HG02981 (cell line): ENCODE measurements around the gene CTU1.

Experiments used
- ATAC-seq: cut with Tn5 transposase; IDR thresholded peaks from one replicate; pipeline ENCODE4 v1.9.1; 2021; ENCODE audit warnings: mild to moderate bottlenecking, moderate library complexity; ENCODE audit not compliant: unreplicated experiment

The CTU1 gene

GRCh38 chr19:51084505-51084904, 23.7 kb downstream of the CTU1 start:
- ATAC-seq = no peak

- ATAC-seq = no peak
Measured at GRCh38 chr19:51083783-51084182, 24.4 kb downstream of the CTU1 start.

DNA sequence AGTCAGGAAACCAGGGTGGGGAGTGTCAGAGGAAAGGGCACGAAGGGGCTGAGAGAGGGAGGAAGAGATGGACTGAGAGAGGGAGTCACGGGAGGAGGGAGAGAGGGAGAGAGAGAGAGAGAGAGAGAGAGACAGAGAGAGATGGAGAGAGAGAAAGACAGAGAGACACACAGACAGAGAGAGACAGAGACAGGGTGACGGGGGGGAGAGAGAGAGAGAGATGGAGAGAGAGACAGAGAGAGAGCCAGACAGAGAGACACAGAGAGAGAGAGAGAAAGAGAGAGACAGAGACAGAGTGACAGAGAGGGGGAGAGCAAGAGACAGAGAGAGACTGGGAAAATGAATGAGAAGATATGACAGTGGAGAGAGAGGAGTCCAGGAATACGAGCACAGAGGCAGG, 25.0 kb downstream of the CTU1 start:
- no peak for ATAC-seq

GRCh38 chr19:51082611-51083010, 25.6 kb downstream of the CTU1 start, which contains the start of gene KLK14:
Gene KLK14 (minus strand): TSS chr19:51082887. CDS start chr19:51082614, 273 bp downstream.
- ATAC-seq = no peak

- ATAC-seq = no peak
Measured at GRCh38 chr19:51081476-51081875, 26.7 kb downstream of the CTU1 start.

DNA sequence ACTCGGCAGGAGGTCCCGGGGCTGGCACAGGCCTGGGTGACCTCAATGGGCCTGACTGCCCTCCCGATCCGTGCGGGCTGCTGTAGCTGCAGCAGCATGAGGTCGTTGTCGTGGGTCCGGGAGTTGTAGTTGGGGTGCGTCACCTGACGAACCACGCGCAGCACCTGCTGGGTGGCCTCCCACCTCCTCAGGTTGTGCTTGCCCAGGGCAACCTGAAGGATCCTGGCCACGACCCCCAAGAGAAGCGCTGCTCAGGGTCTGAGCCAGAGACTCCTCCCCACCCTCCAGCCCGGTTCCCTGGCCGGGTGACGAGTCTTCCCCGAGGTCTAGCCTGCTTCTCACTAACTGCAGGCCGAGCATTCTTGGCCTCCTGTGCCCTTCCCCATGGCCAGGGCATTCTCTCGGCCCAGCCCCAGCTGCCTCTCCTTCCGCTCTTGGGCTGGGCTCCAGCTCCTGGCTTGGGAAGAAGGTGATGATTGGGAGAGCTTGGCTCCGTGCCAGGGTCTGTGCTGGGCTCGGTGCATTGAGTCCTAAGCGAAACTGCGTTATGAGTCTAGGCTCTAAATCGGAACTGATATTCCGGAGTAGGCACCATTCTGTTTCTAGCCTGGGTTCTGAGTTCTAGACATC, 28.6 kb downstream of the CTU1 start:
- no peak for ATAC-seq

DNA sequence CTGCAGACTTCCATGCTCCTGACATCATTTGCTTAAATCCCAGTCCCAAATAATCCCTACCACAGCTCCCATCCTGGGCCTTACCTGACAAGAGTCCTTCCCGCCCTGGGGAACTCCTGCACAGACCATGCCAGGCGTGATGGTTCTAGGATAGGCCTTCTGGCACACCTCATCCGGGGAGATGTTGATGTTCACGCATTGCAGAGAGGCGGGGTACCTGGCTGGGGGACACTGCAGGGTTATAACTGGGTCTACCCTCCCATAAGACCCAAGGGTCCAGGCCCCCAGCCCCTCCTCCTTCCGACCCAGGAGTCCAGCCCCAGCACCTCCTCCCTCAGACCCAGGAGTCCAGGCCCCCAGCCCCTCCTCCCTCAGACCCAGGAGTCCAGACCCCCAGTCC, 29.5 kb downstream of the CTU1 start:
- no peak for ATAC-seq

- no peak for ATAC-seq
Measured at GRCh38 chr19:51078104-51078503, 30.1 kb downstream of the CTU1 start.

GRCh38 chr19:51076631-51077213, 31.5 kb downstream of the CTU1 start:
- no peak for ATAC-seq

DNA sequence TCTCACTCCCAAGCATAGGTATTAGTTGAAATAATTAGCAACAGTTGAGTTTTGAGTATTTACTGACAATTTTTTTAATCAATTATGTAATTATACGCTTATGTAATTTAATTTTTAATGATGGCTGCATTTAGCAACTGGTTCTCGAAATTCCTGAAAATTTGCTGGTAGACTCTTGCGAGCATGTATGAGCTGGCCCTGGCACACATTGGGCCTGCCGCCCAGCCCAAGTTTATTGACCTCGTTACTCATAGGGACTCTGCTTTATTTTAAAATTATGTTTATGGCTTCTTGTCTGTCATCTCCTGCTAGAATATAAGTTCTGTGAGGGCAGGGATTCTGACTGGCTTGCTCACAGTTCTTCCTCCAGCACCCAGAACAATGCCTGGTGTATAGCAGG, 32.2 kb downstream of the CTU1 start:
- ATAC-seq = no peak

GRCh38 chr19:51071095-51071405, 37.2 kb downstream of the CTU1 start:
- ATAC-seq = no peak

DNA sequence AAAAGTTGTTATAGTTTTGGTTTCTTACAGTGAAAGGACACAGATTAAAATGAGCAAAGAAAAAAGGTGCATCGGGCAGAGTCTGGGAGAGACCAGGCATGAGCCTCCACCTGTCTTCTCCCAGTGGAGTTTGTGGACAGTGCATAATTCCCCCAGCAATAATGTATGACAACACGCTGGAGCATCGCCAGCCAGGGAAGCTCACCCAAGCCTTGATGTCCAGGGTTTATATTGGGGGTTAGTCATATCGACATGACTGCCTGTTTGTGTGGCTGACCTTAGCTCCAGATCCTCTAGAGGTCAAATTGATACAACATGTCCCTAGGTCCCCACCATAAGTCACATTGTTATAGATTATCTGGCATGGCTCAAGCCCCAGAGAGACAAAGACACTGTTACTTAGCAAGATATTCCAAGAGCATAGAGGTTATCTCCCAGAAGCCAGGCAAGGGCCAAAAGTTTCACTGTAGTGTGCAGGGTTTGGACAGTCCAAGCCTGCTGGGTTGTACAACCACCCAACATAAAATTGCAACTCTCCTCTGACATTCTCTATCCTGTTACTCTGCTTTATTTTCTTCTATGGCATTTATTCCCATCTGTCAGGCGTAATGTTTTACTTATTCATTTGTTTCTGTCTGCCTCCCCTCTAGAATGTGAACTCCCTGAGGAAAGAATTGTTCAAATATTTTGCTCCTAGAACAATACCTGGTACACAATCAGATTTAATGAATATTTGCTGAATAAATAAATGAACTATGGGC, 37.7 kb downstream of the CTU1 start:
- no peak for ATAC-seq

- ATAC-seq = no peak
Measured at GRCh38 chr19:51066393-51067186, 41.6 kb downstream of the CTU1 start.

DNA sequence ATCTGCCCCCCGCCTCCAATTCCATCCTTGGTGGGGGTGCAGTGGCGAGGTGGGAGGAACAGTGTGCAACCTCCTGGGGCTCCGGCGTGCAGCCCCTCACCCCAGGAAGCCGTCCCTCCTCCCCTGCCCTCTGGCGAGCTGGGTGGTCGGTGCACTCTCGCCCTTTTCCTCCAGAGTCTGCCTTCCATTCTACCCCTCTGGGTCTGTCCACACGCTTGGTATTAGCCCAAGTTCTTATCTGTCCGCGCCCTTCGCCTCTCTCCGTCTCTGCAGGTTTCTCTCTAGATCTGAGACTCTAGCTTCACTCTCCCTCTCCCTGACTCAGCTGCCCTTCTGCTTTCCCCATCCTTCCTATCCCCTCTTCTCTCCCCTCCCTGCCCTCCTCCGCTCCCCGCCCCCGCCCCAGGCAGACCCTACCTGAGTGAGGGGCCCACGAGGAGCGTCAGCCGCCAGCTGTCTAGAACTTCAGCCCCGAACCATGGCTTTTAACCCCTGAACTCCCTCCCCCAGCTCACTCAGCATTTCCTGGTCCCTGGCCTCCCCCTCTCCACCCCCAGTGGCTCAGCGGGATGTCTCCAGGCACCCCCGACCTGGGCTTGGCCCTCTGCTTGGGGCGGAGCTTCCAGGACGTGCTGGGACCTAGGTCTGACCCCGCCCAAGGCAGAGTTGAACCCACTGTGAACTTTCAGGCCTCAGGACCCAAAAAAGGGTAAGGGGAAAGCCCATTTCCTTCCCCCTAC, 42.8 kb downstream of the CTU1 start:
- no peak for ATAC-seq

GRCh38 chr19:51064534-51065220, 43.5 kb downstream of the CTU1 start, which contains the start of gene KLK13:
Gene KLK13 (minus strand): TSS chr19:51065092. CDS start chr19:51065067, 25 bp downstream.
- ATAC-seq = no peak

GRCh38 chr19:51063664-51064063, 44.5 kb downstream of the CTU1 start:
- ATAC-seq = no peak

GRCh38 chr19:51060973-51061372, 47.2 kb downstream of the CTU1 start:
- ATAC-seq = no peak

DNA sequence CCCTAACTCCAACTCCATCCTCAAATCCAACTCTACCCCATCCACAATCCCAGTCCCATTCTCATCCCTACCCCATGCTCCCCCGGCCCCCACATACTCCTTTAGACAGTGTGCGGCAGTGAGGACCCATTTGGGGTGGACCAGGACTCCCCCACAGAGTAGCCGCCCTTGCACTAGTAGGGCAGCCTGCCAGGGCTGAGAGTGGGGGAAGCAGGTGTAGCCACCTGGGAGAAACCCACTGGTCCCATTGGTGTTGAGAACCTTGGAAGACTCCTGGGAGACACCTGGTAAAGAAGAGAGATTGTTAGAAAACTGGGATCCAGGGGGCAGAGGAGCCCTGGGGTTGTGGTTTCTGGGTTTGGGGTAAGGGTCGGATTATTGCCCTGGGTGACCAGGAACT, 47.9 kb downstream of the CTU1 start:
- no peak for ATAC-seq

DNA sequence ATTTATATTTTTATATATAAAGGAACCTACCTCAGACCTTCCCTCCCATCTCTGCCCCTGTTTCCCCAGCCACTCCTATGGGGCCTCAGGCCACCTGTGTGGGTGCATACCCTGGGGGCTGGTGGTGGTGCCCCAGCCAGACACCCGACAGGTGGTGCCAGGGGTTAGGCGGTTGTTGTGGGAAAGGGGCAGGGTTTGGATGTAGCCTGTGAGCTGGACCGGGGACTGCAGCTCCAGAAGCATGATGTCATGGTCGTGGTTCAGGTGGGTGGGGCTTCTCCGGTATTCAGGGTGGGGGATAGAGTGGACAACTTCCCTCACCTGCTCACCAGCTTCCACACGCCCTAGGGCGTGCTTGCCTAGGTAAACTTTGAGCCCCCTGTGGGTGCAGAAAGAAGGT, 48.5 kb downstream of the CTU1 start:
- no peak for ATAC-seq

- no peak for ATAC-seq
Measured at GRCh38 chr19:51055866-51056265, 52.3 kb downstream of the CTU1 start.
